GM20000 (cell line): ENCODE results near the gene DHX16.
A peak's percentile ranks its signal among the peaks of the same experiment; 100 is the strongest.

Source experiments
- DNase-seq: peaks from one replicate; pipeline ENCODE4 v3.0.0; 2012; ENCODE audit warnings: low spot score
- TF ChIP-seq, protein P1 (sequence below): IDR thresholded peaks from 2 replicates; pipeline ENCODE4 v1.5.1; 2012; ENCODE audit warnings: mild to moderate bottlenecking, control low read depth; ENCODE audit errors: extremely low read depth, missing control alignments

DHX16 gene

DNA sequence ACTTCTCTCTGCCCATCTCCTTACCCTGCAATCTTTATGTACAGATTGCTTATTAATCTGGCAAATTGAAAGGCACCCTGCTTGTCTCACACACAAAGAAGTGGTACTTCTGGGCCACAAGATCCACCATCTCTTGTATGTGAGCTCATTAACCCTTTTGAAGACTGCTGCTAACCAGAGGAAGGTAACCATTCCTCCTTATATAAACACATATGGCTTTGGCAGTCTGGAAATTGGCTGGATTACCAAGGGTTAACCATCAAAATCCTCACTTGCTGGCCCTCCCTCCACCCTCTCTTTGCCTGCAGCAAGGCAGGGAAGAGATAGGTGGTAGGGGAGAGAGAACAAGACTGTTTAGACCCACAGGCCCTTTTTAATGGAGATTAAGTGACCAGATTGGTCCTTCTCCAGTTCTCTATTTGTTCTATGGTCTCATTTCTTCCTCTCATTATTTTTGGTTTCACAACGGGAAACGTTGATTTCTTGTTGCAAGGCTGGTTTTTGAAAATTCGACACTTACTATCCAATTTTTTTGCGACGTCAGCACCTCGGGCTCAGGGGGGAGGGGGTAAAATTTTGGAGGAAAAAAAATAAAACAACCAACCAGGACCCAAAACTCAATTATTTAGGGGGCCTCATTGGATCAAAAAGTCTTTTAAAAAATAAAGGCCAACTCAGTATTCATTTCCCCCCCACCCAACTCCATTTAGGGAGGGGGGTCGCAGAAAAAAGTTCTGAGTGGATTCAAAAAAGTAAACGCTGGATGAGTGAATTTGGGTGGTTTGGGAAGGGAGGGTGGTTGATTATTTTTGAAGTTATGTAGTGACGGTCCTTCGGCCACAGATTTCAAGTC, 56.6 kb downstream of the DHX16 start:
- DNase-seq = no peak
- TF ChIP-seq, protein P1, sequence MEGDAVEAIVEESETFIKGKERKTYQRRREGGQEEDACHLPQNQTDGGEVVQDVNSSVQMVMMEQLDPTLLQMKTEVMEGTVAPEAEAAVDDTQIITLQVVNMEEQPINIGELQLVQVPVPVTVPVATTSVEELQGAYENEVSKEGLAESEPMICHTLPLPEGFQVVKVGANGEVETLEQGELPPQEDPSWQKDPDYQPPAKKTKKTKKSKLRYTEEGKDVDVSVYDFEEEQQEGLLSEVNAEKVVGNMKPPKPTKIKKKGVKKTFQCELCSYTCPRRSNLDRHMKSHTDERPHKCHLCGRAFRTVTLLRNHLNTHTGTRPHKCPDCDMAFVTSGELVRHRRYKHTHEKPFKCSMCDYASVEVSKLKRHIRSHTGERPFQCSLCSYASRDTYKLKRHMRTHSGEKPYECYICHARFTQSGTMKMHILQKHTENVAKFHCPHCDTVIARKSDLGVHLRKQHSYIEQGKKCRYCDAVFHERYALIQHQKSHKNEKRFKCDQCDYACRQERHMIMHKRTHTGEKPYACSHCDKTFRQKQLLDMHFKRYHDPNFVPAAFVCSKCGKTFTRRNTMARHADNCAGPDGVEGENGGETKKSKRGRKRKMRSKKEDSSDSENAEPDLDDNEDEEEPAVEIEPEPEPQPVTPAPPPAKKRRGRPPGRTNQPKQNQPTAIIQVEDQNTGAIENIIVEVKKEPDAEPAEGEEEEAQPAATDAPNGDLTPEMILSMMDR = no peak

DNA sequence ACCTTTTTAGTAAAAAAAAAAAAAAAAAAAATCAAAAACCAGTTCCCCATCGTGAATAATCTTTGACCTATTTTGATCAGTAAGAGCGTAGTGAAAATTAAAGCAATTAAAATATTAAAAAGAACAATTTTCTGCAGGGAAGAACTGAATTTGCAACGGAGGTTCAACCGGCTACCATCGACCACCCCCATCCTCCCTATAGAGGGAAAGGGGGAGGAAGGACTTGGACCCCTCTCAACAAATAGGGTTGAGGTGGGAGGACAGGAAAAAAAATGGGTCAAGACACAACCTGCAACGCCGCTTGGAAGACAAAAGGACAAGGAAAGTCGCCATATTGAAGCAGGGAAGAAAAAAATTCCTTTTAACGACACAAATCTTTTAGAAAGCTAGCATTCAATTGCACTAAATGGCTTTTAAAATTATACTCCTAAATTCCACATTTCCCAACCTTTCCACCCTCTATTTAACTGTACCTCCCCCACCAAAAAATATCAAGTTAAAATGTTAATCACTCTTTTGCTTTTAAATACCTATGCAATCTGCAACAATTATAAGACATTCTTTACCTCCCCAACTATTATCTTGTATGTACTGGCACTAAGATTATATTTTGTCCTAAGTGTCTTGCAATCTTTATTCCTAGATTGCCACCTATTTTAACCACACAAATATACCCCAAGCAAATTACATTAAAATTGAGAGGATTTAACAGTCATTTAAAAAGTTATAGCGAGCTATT, 57.4 kb downstream of the DHX16 start:
- TF ChIP-seq, protein P1 = no peak
- DNase-seq = no peak

DNA sequence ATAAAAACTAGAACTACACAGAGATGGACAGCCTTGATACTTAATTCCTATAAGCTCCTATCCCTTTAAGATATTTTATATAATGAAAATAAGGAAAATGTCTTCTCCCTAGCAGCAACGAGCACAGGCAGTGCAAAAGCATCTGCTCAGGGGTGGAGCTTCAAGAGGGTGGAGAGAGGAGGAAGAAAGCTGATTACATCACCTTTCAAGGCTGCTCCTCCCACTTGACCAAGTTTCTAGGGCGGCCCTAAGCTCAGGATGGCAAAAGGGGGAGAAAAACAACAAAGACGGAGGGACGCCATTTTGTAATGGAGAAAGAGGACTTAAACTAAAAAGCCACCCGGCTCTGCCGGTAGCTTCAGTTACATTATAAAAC, 58.0 kb downstream of the DHX16 start:
- DNase-seq = peak; percentile 83
- TF ChIP-seq, protein P1 = no peak

DNA sequence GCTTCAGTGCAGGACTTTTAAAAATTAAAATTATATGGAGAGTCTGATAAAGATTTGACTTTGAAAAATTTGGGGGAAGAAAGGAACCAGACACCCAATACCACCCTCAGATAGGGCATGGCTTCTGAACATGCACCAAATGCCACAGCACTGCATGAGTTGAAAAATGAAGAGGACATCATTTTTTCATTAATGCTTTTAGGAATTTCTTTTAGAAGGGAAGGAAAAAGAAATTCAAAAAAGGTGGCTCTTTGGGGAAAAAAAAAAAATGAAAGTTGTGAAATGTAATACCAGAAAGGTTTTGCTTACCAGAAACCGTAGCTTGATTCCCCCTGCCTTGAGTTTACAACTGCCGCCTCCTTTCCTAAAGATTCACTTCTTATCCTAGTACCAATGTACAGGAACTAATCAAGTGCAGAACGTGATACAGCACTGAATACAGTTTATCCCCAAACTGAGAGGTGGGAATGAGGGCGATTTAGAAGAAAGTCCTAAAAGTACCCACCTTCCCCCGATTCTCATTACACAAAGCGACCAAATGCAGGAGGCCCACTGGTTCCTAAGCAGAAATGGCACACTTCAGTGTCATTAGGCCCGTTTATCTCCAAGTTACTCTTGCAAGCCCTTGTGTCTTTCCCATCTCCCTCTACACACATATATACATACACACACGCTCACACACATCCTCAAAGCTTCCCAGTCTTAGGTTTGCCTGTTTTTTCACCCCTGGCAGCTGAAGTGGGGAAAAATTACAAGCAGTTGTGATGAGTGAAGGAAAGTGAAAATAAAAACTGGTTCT, 58.6 kb downstream of the DHX16 start:
- DNase-seq = no peak
- TF ChIP-seq, protein P1 = no peak

DNA sequence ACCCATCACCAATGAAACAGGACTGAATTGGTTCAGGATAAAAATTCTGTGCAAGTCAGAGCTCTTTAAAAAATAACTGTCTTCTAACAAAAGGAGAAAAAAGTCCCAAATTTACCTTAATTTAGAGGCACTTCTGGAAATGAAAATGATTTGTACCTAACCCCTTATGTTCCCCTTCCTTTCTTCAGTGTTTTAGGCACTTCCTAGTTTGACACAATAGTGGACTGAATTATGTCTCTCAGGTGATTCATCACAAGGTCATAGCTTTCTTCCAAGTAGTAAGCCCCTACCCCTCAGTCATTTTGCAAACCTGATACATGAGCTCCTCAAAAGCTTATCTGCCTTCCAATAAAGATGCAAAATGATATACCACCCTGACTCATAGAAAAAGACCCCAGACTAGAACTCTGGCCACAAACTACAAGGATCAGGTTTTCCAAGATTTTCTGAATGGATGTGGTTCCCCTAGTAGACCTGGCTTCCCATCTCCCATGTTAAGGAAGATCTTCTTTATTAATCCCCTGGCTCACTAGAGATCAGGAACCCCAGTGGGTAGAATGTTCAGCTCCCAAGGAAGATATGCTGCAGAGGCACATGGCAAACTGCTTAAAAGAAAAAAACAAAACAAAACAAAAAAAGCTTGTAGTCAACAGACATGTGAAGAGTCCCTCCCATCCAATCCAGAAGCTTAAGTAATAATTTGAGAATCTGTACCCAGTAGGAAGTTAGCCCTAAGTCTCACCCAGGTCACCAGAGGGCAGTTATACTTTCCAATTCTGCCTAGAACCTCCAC, 59.4 kb downstream of the DHX16 start:
- TF ChIP-seq, protein P1 = no peak
- no peak for DNase-seq

DNA sequence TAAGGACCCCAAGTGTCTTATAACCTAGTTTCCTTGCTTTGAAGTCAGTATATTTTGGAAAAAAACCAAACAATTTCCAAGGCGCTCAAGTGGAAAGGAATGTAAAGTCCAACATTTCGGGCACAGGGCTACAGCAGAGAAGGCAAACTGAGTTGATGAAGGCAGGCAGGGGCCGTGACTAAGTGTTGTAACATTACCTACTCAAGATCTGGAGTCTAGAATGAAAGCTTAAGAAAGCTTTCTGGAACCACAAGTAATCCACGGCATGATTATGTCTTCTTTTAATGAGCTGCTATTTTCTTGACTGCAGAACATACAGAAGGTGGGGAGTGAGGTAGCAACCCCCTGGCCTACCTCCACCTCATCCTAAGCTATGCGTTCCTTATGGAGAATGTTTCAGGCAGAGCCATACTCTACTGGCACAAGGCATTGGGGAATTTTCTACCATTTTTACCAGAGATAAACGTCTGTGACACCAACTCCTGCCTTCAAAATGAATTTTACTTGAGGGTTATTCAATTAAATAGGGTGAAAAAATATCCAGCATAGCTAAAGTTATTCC, 60.0 kb downstream of the DHX16 start:
- TF ChIP-seq, protein P1 = no peak
- no peak for DNase-seq
